ENCODE results near the gene GPR108.

GRCh38 chr19:6760606-6761005 lies 23.2 kb upstream of the GPR108 start:
- no peak for TF ChIP-seq CTCF (conservative IDR thresholded peaks at IDR 0.05; ENCODE audit: low read depth, low read length)
- no peak for TF ChIP-seq EZH2 (IDR thresholded peaks at IDR 0.05; ENCODE audit: borderline replicate concordance, low read depth, low read length, poor library complexity, severe bottlenecking)
